Activated CD4-positive, alpha-beta T cell treated with anti-CD3 and anti-CD28 coated beads for 4 hours (primary cell): ENCODE measurements around the gene SLC12A5.

ENCODE experiments used
- DNase-seq, 2 donors: peaks; one replicate each; pipeline ENCODE4 v3.0.0-alpha.2; 2020

The SLC12A5 gene

GRCh38 chr20:46007671-46008070 lies 21.3 kb upstream of the SLC12A5 start:
- DNase-seq = no peak

GRCh38 chr20:46009816-46010215 lies 19.2 kb upstream of the SLC12A5 start:
- no peak for DNase-seq

GRCh38 chr20:46010491-46011391 lies 18.3 kb upstream of the SLC12A5 start:
- peak; percentile 44 to 49 for DNase-seq

GRCh38 chr20:46011631-46012482 lies 17.2 kb upstream of the SLC12A5 start:
- no peak for DNase-seq

GRCh38 chr20:46012921-46013320 lies 16.1 kb upstream of the SLC12A5 start:
- DNase-seq = no peak

GRCh38 chr20:46013322-46013828 lies 15.6 kb upstream of the SLC12A5 start:
- DNase-seq = no peak

GRCh38 chr20:46013829-46014516 lies 15.0 kb upstream of the SLC12A5 start:
- peak; percentile 64 to 65 for DNase-seq

- DNase-seq = no peak
Observed at GRCh38 chr20:46014517-46015396, 14.3 kb upstream of the SLC12A5 start.

- DNase-seq = no peak
Observed at GRCh38 chr20:46017272-46017671, 11.7 kb upstream of the SLC12A5 start.

GRCh38 chr20:46018112-46018511 lies 10.9 kb upstream of the SLC12A5 start:
- DNase-seq = no peak

GRCh38 chr20:46018611-46019010 lies 10.4 kb upstream of the SLC12A5 start:
- DNase-seq = no peak

- no peak for DNase-seq
Observed at GRCh38 chr20:46020555-46020954, 8.5 kb upstream of the SLC12A5 start.

GRCh38 chr20:46021361-46022359 lies 7.4 kb upstream of the SLC12A5 start:
- peak in 1 of 2 donors; percentile 30 for DNase-seq

GRCh38 chr20:46022411-46023147 lies 6.4 kb upstream of the SLC12A5 start:
- peak; percentile 72 to 80 for DNase-seq

GRCh38 chr20:46023148-46023484 lies 5.9 kb upstream of the SLC12A5 start:
- DNase-seq = no peak

- no peak for DNase-seq
Observed at GRCh38 chr20:46023999-46024398, 5.0 kb upstream of the SLC12A5 start.

- no peak for DNase-seq
Observed at GRCh38 chr20:46025376-46025783, 3.6 kb upstream of the SLC12A5 start.

GRCh38 chr20:46027245-46027853 lies 1.7 kb upstream of the SLC12A5 start:
- no peak for DNase-seq

- DNase-seq = no peak
Observed at GRCh38 chr20:46028110-46028509, 905 bp upstream of the SLC12A5 start.
